ENCODE measurements around the gene LSM7. TPM values are rescaled to one million over a fixed set of nuclear protein-coding genes. Genes with fewer than 3 reads are reported as not detected.

Gene LSM7
- total and polyA plus RNA-seq, 2 of the 13 experiments (the other 11 are each of a cell fraction or from before 2014, with no cell fraction given) = 140 to 205 TPM

DNA sequence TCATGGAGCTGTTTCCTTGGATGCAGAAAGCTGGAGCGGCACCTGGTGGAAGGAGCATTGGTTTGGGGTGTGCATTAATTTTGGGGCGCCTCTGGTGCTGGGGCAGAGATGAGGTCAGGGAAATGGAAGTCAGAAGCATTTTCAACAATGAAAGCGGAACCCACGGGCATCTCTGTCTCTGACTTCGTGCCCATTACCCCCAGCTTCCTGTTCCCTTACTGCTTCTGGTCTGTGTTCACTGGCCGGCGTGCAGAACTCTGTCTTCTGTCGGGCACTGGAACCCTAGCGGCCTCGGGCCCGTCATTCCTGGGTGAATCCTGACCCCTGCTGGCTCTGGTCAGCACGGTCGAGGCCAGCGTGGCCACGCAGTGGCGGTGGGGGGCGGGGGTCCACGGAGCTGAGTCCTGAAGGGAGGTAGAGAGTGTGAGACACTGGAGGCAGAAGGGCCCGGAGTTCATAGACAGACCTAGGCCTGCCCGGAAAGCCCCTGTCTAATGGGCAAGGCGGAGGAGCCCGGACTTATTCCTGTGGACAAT is 12.5 kb downstream of the LSM7 start (continued):
- TF ChIP-seq GMEB2 (CRISPR knock-in tag; IDR thresholded peaks at IDR 0.05; ENCODE audit: low read depth) = no peak
- TF ChIP-seq SIX4 (CRISPR knock-in tag; IDR thresholded peaks at IDR 0.05) = no peak
- TF ChIP-seq, protein P1, sequence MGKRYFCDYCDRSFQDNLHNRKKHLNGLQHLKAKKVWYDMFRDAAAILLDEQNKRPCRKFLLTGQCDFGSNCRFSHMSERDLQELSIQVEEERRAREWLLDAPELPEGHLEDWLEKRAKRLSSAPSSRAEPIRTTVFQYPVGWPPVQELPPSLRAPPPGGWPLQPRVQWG (CRISPR knock-in tag; IDR thresholded peaks at IDR 0.05; ENCODE audit: borderline replicate concordance, low read depth) = no peak
- TF ChIP-seq FOXA1 (IDR thresholded peaks at IDR 0.05) = no peak
- TF ChIP-seq FOXA1 (CRISPR knock-in tag; IDR thresholded peaks at IDR 0.05) = no peak
- 0 out of 2 replicates have a peak, but pooled peaks have one; percentile 18 for TF ChIP-seq BHLHE40 (IDR thresholded peaks at IDR 0.05; ENCODE audit: low read length)
- TF ChIP-seq RFXAP (CRISPR knock-in tag; IDR thresholded peaks at IDR 0.05; ENCODE audit: borderline replicate concordance) = no peak
- no peak for TF ChIP-seq ZNF704 (CRISPR knock-in tag; IDR thresholded peaks at IDR 0.05; ENCODE audit: borderline replicate concordance)
- no peak for TF ChIP-seq SP1 (IDR thresholded peaks at IDR 0.05)
- peak; percentile 19; the same call in 1 of the 2 replicates for TF ChIP-seq SP1 (CRISPR knock-in tag; IDR thresholded peaks at IDR 0.05)
- no peak for TF ChIP-seq CREM (IDR thresholded peaks at IDR 0.05)
- TF ChIP-seq CREM (CRISPR knock-in tag; IDR thresholded peaks at IDR 0.05) = no peak
- no peak for TF ChIP-seq EZH2 (conservative IDR thresholded peaks at IDR 0.05; ENCODE audit: low read depth, low read length)
- TF ChIP-seq NFIC (IDR thresholded peaks at IDR 0.05; ENCODE audit: low read length) = no peak
- TF ChIP-seq HMG20A (CRISPR knock-in tag; IDR thresholded peaks at IDR 0.05; ENCODE audit: borderline replicate concordance) = no peak
- no peak for TF ChIP-seq ZNF652 (CRISPR knock-in tag; IDR thresholded peaks at IDR 0.05; ENCODE audit: borderline replicate concordance, low read depth)
- TF ChIP-seq ZNF703 (CRISPR knock-in tag; IDR thresholded peaks at IDR 0.05; ENCODE audit: borderline replicate concordance) = no peak
- no peak for TF ChIP-seq ZNF451 (CRISPR knock-in tag; IDR thresholded peaks at IDR 0.05)
- TF ChIP-seq ZNF260 (CRISPR knock-in tag; IDR thresholded peaks at IDR 0.05; ENCODE audit: borderline replicate concordance, low read depth) = no peak
- no peak for TF ChIP-seq HOXD1 (CRISPR knock-in tag; IDR thresholded peaks at IDR 0.05)
- peak; percentile 81; the same call in 1 of the 2 replicates for TF ChIP-seq ZNF317 (CRISPR knock-in tag; IDR thresholded peaks at IDR 0.05)
- no peak for TF ChIP-seq ZSCAN12 (CRISPR knock-in tag; IDR thresholded peaks at IDR 0.05)
- TF ChIP-seq ZMAT3 (CRISPR knock-in tag; conservative IDR thresholded peaks at IDR 0.05) = 0 out of 2 replicates have a peak, but pooled peaks have one; percentile 44
- TF ChIP-seq ZFP36L1 (CRISPR knock-in tag; IDR thresholded peaks at IDR 0.05) = 0 out of 2 replicates have a peak, but pooled peaks have one; percentile 54
- no peak for TF ChIP-seq MBD4 (IDR thresholded peaks at IDR 0.05; ENCODE audit: borderline replicate concordance, low read length)
- TF ChIP-seq ZNF567 (CRISPR knock-in tag; IDR thresholded peaks at IDR 0.05; ENCODE audit: borderline replicate concordance) = no peak
- no peak for TF ChIP-seq NONO (IDR thresholded peaks at IDR 0.05)
- no peak; the same call in 1 of the 2 replicates for TF ChIP-seq NONO (CRISPR knock-in tag; conservative IDR thresholded peaks at IDR 0.05)
- no peak for TF ChIP-seq NFE2L2 (IDR thresholded peaks at IDR 0.05; ENCODE audit: low read length)
- no peak for TF ChIP-seq ZNF776 (CRISPR knock-in tag; IDR thresholded peaks at IDR 0.05)
- TF ChIP-seq SPEN (CRISPR knock-in tag; IDR thresholded peaks at IDR 0.05; ENCODE audit: low read depth) = no peak
- TF ChIP-seq ZFP36 (IDR thresholded peaks at IDR 0.05; ENCODE audit: borderline replicate concordance, low read depth, low read length, partially characterized antibody) = no peak
- no peak for TF ChIP-seq RFX5 (IDR thresholded peaks at IDR 0.05; ENCODE audit: low read depth, low read length)

All from HepG2 (cell line).